Thoracic aorta endothelial cell (primary cell): Measurements from ENCODE around the gene TAS2R9. TPM values are rescaled to one million over a fixed set of nuclear protein-coding genes. Genes with fewer than 3 reads are reported as not detected.

Source experiments
- small RNA-seq: library from RNA; depleted of rRNA; stranded (forward); fragments of <200 nt; gene quantifications from one replicate; pipeline ENCODE3, GENCODE V24; 2012
- total RNA-seq: library from RNA; depleted of rRNA; stranded (reverse); fragments of >200 nt; gene quantifications from 2 replicates; pipeline ENCODE4 v1.2.3, GENCODE V29; 2012

Gene TAS2R9
- 0.13 TPM in 1 of 2 replicates, not detected in the other for total RNA-seq

GRCh38 chr12:10810068-10810467, at the start of gene TAS2R9:
TAS2R9 (minus strand) TSS chr12:10810168; CDS start chr12:10810075, 93 bp downstream.

GRCh38 chr12:10849425-10849878, 39.5 kb upstream of the TAS2R9 start, which contains the start of gene PRR4:
PRR4 (minus strand) TSS chr12:10849475; CDS start chr12:10849437, 38 bp downstream.

GRCh38 chr12:10826258-10826657, 16.3 kb upstream of the TAS2R9 start, which contains the start of gene TAS2R10:
TAS2R10 (minus strand) TSS chr12:10826358; CDS start chr12:10826269, 89 bp downstream.

GRCh38 chr12:10807186-10807585, 2.8 kb downstream of the TAS2R9 start, which contains the start of gene TAS2R8:
TAS2R8 (minus strand) TSS chr12:10807286; CDS start chr12:10806980, 306 bp downstream.

GRCh38 chr12:10802587-10802986, 7.4 kb downstream of the TAS2R9 start, which contains the start of gene TAS2R7:
TAS2R7 (minus strand) TSS chr12:10802627; CDS start chr12:10802570, 57 bp downstream.

Small RNA genes within 50 kb of the gene (small RNA-seq; reads per million reads assigned to genes)
- gene PRR4 = not detected

Other genes starting within 250 kb of the TAS2R9 start
- 31.6 and 36.4 TPM in 2 replicates for gene MAGOHB, start 196.6 kb downstream of the TAS2R9 start, total RNA-seq
- 12.3 and 14.4 TPM in 2 replicates for gene STYK1, start 136.1 kb downstream of the TAS2R9 start, total RNA-seq
- gene YBX3, start 86.8 kb downstream of the TAS2R9 start, total RNA-seq = 395 and 439 TPM in 2 replicates
- gene TAS2R7, start 7.5 kb downstream of the TAS2R9 start, total RNA-seq = 0.13 and 0.14 TPM in 2 replicates
- not detected in 2 replicates for gene TAS2R8, start 2.9 kb downstream of the TAS2R9 start, total RNA-seq
- 1.1 TPM in 2 replicates for gene TAS2R10, start 16.2 kb upstream of the TAS2R9 start, total RNA-seq
- 1.9 and 2.3 TPM in 2 replicates for gene PRR4, start 39.3 kb upstream of the TAS2R9 start, total RNA-seq
- gene PRH1, start 74.1 kb upstream of the TAS2R9 start, total RNA-seq = 22.9 and 38.6 TPM in 2 replicates
- 2.9 and 5.2 TPM in 2 replicates for gene TAS2R13, start 99.4 kb upstream of the TAS2R9 start, total RNA-seq
- not detected in 2 replicates for gene PRH2, start 119.1 kb upstream of the TAS2R9 start, total RNA-seq
- gene TAS2R14, start 129.1 kb upstream of the TAS2R9 start, total RNA-seq = 4.9 and 6.8 TPM in 2 replicates
- gene TAS2R50, start 176.7 kb upstream of the TAS2R9 start, total RNA-seq = 6.0 and 6.9 TPM in 2 replicates
- 7.2 and 8.6 TPM in 2 replicates for gene TAS2R20, start 188.1 kb upstream of the TAS2R9 start, total RNA-seq
- gene TAS2R19, start 212.5 kb upstream of the TAS2R9 start, total RNA-seq = 9.8 and 13.0 TPM in 2 replicates
- 12.5 and 12.6 TPM in 2 replicates for gene TAS2R31, start 221.2 kb upstream of the TAS2R9 start, total RNA-seq